Endothelial cell of hepatic sinusoid (primary cell): ENCODE results near the gene PIGU.
"Not testable (repeated sequence)": the region's sequence is repeated elsewhere in the genome, so short reads cannot be mapped to it uniquely, and the experiment has no call there.

Experiments
- in situ Hi-C: cut with HindIII; loops from 2 replicates; pipeline ENCODE4 v1.10.0; 2017; ENCODE audit warnings: low sequenced_read_pairs

The PIGU gene

GRCh38 chr20:34664751-34665150 is 12.1 kb downstream of the PIGU start:
- in situ Hi-C loops: not testable (repeated sequence)

- in situ Hi-C loops: no loop called here
Measured at GRCh38 chr20:34663213-34663943, 13.5 kb downstream of the PIGU start.

DNA sequence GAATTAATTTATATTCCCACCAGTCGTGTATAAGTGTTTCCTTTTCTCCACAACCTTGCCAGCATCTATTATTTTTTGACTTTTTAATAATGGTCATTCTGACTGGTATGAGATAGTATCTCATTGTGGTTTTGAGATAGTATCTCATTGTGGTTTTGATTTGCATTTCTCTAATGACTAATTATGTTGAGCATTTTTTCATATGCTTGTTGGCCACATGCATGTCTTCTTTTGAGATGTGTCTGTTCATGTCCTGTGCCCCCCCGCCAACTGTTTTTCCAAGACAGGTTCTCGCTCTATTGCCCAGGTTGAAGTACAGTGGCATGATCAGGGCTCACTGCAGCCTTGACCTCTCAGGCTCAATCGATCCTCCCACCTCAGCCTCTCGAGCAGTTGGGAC is 15.1 kb downstream of the PIGU start:
- in situ Hi-C loops: not testable (repeated sequence)

GRCh38 chr20:34658654-34659053 is 18.2 kb downstream of the PIGU start:
- in situ Hi-C loops: not testable (repeated sequence)

DNA sequence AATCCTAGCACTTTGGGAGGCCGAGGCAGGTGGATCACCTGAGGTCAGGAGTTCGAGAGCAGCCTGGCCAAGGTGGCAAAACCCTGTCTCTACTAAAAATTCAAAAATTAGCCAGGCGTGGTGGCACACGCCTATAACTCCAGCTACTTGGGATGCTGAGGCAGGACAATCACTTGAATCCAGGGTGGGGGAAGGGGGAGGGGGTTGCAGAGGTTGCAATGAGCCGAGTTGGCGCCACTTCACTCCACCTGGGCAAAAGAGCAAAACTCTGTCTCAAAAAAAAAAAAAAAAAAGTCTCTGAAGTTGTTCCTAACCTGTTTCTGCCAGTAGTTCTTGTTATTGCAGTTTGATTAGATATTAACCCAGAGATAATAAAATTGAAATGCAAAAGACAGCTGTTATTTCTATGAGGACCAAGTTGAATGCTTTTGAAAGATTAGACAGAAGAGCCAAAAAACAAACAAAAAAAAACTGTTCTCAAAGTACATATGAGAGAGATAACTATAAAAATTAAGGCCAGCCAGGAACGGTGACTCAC is 22.6 kb downstream of the PIGU start:
- in situ Hi-C loops: no loop called here

- in situ Hi-C loops: no loop called here
Measured at GRCh38 chr20:34651200-34651599, 25.7 kb downstream of the PIGU start.

DNA sequence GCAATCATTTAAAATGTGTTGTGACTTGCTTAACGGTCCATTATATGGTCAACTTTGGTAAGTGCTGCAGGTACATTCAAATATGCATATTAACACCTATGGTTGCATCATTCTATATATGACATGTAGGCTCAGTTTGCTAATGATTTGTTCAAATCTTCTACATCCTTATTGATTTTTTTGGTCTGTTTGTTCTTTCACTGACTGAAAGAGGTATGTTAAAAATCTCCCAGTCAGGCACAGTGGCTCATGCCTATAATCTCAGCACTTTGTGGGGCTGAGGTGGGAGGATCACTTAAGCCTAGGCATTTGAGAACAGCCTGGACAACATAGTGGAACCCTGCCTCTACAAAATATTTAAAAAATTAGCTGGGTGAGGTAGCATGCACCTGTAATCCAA is 29.2 kb downstream of the PIGU start:
- in situ Hi-C loops: no loop called here

- in situ Hi-C loops: no loop called here
Measured at GRCh38 chr20:34644951-34645350, 31.9 kb downstream of the PIGU start.

DNA sequence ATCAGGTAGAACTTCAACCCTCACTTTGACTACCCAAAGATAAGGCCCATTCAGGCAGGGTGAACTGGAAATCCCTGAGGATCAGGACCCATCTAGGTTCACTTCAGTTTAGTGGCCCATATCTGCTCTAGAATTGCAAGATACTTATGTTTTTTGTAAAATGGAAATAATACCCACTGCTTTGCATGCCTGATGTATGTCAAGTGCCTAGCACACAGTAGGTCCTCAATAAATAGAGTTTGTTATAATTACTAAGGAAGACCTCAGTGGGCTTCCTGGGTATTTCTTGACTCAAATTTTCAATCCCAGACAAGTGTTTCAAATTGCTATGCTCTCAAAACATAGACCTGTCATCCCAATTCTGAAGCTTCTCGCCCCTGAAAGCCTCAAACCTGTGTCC is 32.5 kb downstream of the PIGU start:
- in situ Hi-C loops: no loop called here

- in situ Hi-C loops: no loop called here
Measured at GRCh38 chr20:34643928-34644327, 33.0 kb downstream of the PIGU start.

- in situ Hi-C loops: no loop called here
Measured at GRCh38 chr20:34642009-34642408, 34.9 kb downstream of the PIGU start.

DNA sequence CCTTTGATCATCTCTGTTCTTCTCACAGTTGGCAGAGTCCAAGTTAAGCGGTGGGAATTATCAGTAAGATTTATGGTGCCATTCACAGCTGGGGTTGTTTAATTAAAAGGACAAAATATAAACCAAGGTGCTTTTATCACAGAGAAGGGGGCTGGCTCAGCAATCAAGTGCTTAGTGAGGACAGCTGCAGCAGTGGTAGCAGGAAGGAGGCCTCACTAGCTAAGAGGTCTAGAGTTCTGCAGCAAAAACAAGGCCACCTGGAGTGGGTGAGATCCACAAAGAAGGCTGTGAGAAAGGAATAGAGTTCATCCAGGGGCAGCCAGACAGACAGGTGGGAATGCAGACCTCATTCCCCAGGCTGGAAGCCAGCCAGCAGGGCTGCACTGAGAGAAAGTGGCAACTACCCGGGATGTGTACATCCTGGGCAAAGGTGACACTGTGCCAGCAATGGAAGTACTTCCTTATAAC is 37.1 kb downstream of the PIGU start:
- in situ Hi-C loops: no loop called here

DNA sequence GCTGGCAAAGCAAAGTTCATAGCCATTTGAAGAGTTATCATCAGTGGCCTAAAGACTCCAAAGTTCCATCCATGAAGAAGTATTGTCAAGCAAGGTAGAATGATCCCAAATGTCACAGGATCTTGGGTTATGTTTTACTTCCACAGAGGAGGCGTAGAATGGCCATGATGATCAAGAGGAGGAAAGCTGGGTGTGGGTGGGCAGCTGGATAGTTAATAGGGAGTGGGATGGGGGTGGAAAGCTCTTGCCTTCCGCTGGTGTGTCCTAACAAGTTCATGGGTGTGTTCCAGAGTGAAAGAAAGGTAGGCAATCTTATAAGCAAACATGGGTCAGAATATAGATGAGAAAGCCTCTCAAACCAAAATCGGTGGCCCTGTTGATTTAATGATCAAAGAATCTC is 38.4 kb downstream of the PIGU start:
- in situ Hi-C loops: no loop called here

DNA sequence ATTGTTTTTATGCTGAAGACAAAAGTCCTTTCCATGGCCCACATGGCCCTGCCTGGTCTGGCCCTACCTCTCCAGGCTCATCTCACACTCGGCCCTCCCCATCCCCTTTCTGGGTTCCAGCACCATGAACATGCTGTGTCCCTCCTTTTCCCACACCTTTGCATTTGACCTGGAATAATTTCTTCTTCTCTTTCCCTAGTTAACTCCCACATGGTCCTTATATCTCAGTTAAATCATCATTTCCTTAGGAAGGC is 38.9 kb downstream of the PIGU start:
- in situ Hi-C loops: no loop called here

DNA sequence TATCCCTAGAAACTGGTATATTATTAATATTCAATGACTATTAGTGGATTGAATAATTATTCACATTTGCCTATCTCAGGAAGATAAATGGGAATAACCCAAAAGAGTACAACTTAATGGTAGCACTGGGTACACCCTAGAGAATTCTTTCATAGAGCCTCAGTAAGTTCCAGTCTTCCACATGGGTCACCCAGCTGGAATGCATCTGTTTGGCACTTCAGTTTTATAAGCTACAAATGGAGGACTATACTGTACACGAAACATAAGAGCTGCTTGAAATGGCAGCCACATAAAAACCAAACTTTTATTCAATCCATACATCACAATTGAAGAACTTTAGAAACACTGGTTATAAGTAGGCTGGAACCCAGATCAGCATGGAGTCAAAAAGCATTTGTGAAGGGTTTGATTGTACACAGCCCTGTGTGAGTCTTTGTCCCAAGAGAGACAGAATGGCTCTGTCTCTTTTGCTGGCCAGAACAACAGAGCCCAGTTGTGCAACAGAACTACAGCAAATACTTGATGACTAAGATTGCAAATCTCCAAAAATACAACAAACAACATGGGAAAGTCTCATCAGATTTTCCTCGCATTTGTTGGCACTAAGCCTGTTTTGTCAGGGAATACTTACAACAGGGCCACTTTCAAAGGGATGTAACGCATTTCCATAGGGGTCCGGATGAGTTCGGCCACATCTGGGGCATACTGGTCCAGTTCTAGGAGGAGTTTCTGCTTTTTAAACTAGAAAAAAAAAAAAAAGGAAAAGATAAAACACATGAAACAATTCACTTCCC is 39.5 kb downstream of the PIGU start:
- in situ Hi-C loops: no loop called here

- in situ Hi-C loops: no loop called here
Measured at GRCh38 chr20:34636648-34637047, 40.2 kb downstream of the PIGU start.

GRCh38 chr20:34634392-34634791 is 42.5 kb downstream of the PIGU start:
- in situ Hi-C loops: no loop called here

- in situ Hi-C loops: no loop called here
Measured at GRCh38 chr20:34632870-34633452, 43.9 kb downstream of the PIGU start.

DNA sequence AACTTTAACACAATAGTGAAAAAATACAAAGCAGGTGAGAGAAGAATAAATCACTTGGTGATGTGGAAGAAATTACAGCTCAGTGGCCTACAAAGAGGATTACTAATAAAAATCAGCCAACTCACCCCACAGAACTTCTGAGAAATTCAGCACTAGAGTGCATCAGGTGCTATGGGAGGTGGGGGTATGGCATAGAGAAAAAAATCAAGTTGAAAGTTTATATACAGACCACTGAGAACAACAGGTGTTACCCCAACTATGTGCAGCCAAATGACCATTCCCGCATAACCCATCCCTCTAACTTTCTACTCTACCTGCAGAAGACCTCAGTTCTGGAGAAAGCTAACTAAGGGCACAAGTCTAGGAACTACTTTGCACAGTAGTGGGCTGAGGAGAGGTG is 47.0 kb downstream of the PIGU start:
- in situ Hi-C loops: no loop called here

DNA sequence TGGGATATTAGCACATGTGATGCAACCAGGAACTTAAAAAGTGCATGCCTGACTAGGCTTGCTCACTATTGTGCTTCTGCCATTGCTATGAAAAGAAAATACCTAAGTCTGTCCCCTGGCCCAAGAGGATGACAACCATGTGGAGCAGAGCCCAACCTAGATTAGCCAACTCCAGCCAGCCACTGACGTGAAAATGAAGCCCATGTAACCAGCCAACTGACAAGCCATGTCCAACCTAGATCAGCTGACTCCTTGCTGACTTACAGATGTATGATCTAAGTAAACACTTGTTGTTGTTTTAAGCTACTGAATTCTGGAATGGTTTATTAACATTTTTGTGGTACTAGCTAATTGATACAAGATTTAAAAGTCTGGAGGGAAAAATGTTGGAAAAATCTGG is 47.5 kb downstream of the PIGU start:
- in situ Hi-C loops: no loop called here

DNA sequence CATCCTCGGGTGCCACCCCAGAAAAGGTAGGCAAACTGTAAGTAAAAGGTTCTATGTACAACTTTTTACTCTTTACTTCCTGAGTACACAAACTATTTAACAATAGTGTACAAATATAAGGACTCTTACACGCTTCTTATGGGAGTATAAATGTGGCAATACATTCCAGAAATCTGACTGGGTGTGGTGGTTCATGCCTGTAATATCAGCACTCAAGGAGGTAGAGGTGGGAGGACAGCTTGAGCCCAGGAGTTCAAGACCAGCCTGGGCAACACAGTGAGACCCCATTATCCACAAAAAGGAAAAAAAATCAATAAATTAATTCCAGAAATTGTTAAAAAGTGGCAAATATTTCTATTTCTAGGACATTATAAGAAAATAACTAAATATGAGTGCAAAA is 48.9 kb downstream of the PIGU start:
- in situ Hi-C loops: no loop called here

GRCh38 chr20:34627458-34627857 is 49.4 kb downstream of the PIGU start:
- in situ Hi-C loops: no loop called here
